SK-N-SH treated with all-trans-retinoic acid at 6 μM for 48 hours (cell line): ENCODE results near the gene METRNL.

Experiments
- ATAC-seq: fragments of 200-7000 bp; cut with Tn5 transposase; 3 replicates; pipeline ENCODE4 v1.9.1; 2020; ENCODE audit warnings: mild to moderate bottlenecking, moderate library complexity
- BACH2 ChIP-seq: fragments of 250-450 bp; sonication (Bioruptor Pico); IDR thresholded peaks from 2 replicates; pipeline ENCODE4 v1.9.0; 2021; ENCODE audit warnings: mild to moderate bottlenecking, borderline replicate concordance
- ESRRG ChIP-seq: fragments of 250-450 bp; sonication (Bioruptor Pico); IDR thresholded peaks from 2 replicates; pipeline ENCODE4 v1.6.1; 2021; ENCODE audit warnings: mild to moderate bottlenecking
- GLIS3 ChIP-seq: fragments of 250-450 bp; sonication (Bioruptor Pico); IDR thresholded peaks from 2 replicates; pipeline ENCODE4 v1.5.0; 2020; ENCODE audit warnings: mild to moderate bottlenecking, moderate library complexity
- ISL1 ChIP-seq: fragments of 250-450 bp; sonication (Bioruptor Pico); IDR thresholded peaks from 2 replicates; pipeline ENCODE4 v2.1.2; 2022; ENCODE audit warnings: mild to moderate bottlenecking, moderate library complexity
- OSR1 ChIP-seq: fragments of 250-450 bp; sonication (Bioruptor Pico); IDR thresholded peaks from 2 replicates; pipeline ENCODE4 v1.8.0; 2022; ENCODE audit warnings: moderate library complexity, mild to moderate bottlenecking, inconsistent platforms
- PPARA ChIP-seq: fragments of 250-450 bp; sonication (Bioruptor Pico); IDR thresholded peaks from 2 replicates; pipeline ENCODE4 v1.5.0; 2020; ENCODE audit warnings: mild to moderate bottlenecking, borderline replicate concordance
- RARB ChIP-seq: fragments of 250-450 bp; sonication (Bioruptor Pico); IDR thresholded peaks from 2 replicates; pipeline ENCODE4 v1.8.0; 2021; ENCODE audit warnings: mild to moderate bottlenecking, moderate library complexity
- SNAI2 ChIP-seq: fragments of 250-450 bp; sonication (Bioruptor Pico); IDR thresholded peaks from 2 replicates; pipeline ENCODE4 v1.5.0; 2020; ENCODE audit warnings: mild to moderate bottlenecking, moderate library complexity
- TCF4 ChIP-seq: fragments of 250-450 bp; sonication (Bioruptor Pico); IDR thresholded peaks from 2 replicates; pipeline ENCODE4 v1.8.0; 2021; ENCODE audit warnings: mild to moderate bottlenecking, moderate library complexity, borderline replicate concordance
- TOX ChIP-seq: fragments of 250-450 bp; sonication (Bioruptor Pico); IDR thresholded peaks from 2 replicates; pipeline ENCODE4 v1.8.0; 2021; ENCODE audit warnings: mild to moderate bottlenecking, moderate library complexity, borderline replicate concordance
- ZFP3 ChIP-seq: fragments of 250-450 bp; sonication (Bioruptor Pico); IDR thresholded peaks from 2 replicates; pipeline ENCODE4 v1.5.0; 2020; ENCODE audit warnings: mild to moderate bottlenecking, moderate library complexity
- ZFP30 ChIP-seq: fragments of 450-650 bp; formaldehyde crosslinking; IDR thresholded peaks from 2 replicates; pipeline ENCODE4 v1.5.0; 2022; ENCODE audit warnings: mild to moderate bottlenecking, moderate library complexity
- ZNF565 ChIP-seq: fragments of 450-650 bp; formaldehyde crosslinking; conservative IDR thresholded peaks from 2 replicates; pipeline ENCODE4 v1.5.0; 2020; ENCODE audit warnings: low read depth, mild to moderate bottlenecking, moderate library complexity
- ZNF70 ChIP-seq: fragments of 450-650 bp; formaldehyde crosslinking; IDR thresholded peaks from 2 replicates; pipeline ENCODE4 v1.5.0; 2020; ENCODE audit warnings: mild to moderate bottlenecking, moderate library complexity
- TF ChIP-seq, protein P1 (sequence below): fragments of 250-450 bp; sonication (Bioruptor Pico); IDR thresholded peaks from 2 replicates; pipeline ENCODE4 v1.5.1; 2021; ENCODE audit warnings: mild to moderate bottlenecking, moderate library complexity
- TF ChIP-seq, protein P2 (sequence below): fragments of 250-450 bp; sonication (Bioruptor Pico); IDR thresholded peaks from 2 replicates; pipeline ENCODE4 v1.8.0; 2021; ENCODE audit warnings: low read depth, mild to moderate bottlenecking, moderate library complexity, borderline replicate concordance
- TF ChIP-seq, protein P3 (sequence below): fragments of 250-450 bp; sonication (Bioruptor Pico); IDR thresholded peaks from 2 replicates; pipeline ENCODE4 v1.5.0; 2020; ENCODE audit warnings: mild to moderate bottlenecking, moderate library complexity
- TF ChIP-seq, protein P4 (sequence below): fragments of 250-450 bp; sonication (Bioruptor Pico); IDR thresholded peaks from 2 replicates; pipeline ENCODE4 v1.5.1; 2020; ENCODE audit warnings: low read depth, mild to moderate bottlenecking, moderate library complexity

The METRNL gene

DNA sequence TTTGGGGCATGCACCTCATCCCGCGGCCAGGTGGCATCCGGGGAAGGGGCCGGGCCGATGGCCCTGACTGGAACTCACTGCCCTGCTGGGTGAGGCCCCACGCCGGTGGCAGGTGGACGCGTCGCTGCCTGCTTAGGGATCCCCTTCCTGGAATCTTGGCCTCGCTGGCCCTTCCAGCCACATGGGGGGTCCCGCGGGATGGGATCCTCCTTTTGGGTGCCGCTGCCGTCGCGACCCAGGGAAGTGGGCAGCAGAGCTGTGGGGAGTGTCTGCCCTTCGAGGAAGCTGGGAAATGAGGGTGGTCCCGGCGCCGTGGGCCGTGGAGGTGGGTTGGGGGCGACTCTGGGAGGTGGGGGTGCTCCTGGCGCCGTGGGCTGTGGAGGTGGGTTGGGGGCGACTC lies 12.8 kb downstream of the METRNL start (continued):
- TF ChIP-seq, protein P1, sequence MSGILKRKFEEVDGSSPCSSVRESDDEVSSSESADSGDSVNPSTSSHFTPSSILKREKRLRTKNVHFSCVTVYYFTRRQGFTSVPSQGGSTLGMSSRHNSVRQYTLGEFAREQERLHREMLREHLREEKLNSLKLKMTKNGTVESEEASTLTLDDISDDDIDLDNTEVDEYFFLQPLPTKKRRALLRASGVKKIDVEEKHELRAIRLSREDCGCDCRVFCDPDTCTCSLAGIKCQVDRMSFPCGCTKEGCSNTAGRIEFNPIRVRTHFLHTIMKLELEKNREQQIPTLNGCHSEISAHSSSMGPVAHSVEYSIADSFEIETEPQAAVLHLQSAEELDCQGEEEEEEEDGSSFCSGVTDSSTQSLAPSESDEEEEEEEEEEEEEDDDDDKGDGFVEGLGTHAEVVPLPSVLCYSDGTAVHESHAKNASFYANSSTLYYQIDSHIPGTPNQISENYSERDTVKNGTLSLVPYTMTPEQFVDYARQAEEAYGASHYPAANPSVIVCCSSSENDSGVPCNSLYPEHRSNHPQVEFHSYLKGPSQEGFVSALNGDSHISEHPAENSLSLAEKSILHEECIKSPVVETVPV (CRISPR knock-in tag), result no peak
- TF ChIP-seq BACH2 (CRISPR knock-in tag) (no peak), GLIS3 (CRISPR knock-in tag) (no peak), ZFP3 (no peak)
- TF ChIP-seq, all 23 proteins: peak for 0

DNA sequence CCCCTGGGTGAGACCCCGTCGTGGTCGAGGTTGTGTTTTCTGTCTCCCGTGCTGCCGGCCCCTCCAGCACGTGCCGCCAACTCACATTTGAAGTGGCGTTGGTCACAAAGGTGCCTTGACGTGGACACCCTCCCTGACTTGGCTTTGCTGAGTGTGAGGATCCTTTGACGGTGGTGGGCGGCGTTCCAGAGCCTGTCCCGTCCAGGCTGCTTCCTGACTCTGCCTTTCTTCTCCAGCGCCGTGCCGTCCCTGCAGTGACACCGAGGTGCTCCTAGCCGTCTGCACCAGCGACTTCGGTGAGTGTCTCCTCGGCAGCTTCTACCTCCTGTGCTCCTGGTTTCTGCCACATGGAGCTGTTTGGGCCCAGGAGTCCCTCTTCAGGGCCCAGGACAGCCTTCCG lies 13.5 kb downstream of the METRNL start:
- no peak for ATAC-seq

DNA sequence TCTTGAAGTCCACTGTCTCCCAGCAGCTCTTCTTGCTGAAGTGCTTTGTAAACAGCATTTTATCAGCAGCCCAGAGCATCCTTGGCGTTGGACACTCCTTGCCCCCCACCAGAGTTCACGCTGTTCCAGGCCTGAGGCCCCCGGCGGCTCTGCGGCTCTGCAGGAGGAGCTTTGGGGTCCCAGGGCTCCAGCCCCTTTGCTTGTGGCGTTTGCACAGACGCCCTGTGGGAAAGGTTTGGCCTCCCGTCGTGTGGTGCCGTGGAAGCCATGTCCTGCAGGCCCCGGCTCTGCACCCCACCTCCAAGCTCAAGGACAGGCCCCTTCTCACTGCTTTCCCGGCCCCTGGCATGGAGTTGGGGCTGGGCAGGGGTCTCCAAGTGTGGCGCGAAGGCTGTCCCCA lies 14.1 kb downstream of the METRNL start:
- no peak for ATAC-seq

More for the DNA sequence above, 13.5 kb downstream of the METRNL start:
- no peak for TF ChIP-seq RARB (CRISPR knock-in tag)
- TF ChIP-seq GLIS3 (CRISPR knock-in tag), result no peak
- TF ChIP-seq, protein P2, sequence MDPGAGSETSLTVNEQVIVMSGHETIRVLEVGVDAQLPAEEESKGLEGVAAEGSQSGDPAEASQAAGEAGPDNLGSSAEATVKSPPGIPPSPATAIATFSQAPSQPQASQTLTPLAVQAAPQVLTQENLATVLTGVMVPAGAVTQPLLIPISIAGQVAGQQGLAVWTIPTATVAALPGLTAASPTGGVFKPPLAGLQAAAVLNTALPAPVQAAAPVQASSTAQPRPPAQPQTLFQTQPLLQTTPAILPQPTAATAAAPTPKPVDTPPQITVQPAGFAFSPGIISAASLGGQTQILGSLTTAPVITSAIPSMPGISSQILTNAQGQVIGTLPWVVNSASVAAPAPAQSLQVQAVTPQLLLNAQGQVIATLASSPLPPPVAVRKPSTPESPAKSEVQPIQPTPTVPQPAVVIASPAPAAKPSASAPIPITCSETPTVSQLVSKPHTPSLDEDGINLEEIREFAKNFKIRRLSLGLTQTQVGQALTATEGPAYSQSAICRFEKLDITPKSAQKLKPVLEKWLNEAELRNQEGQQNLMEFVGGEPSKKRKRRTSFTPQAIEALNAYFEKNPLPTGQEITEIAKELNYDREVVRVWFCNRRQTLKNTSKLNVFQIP (CRISPR knock-in tag), result no peak
- no peak for TF ChIP-seq ISL1 (CRISPR knock-in tag)
- no peak for TF ChIP-seq TOX (CRISPR knock-in tag)

DNA sequence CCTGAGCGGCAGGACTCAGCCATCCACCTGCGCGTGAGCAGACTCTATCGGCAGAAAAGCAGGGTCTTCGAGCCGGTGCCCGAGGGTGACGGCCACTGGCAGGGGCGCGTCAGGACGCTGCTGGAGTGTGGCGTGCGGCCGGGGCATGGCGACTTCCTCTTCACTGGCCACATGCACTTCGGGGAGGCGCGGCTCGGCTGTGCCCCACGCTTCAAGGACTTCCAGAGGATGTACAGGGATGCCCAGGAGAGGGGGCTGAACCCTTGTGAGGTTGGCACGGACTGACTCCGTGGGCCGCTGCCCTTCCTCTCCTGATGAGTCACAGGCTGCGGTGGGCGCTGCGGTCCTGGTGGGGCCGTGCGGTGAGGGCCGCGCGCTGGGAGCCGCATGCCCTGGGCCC lies 14.9 kb downstream of the METRNL start:
- ATAC-seq, result no peak

More for the DNA sequence above, 14.1 kb downstream of the METRNL start:
- TF ChIP-seq GLIS3 (CRISPR knock-in tag), result no peak
- no peak for TF ChIP-seq ZNF565 (CRISPR knock-in tag)
- TF ChIP-seq ESRRG (CRISPR knock-in tag), result no peak
- TF ChIP-seq, protein P2 (CRISPR knock-in tag), result no peak
- TF ChIP-seq PPARA, result no peak
- TF ChIP-seq ZNF70 (CRISPR knock-in tag), result no peak
- TF ChIP-seq, protein P1 (CRISPR knock-in tag), result no peak
- TF ChIP-seq OSR1 (CRISPR knock-in tag), result no peak
- no peak for TF ChIP-seq TCF4 (CRISPR knock-in tag)
- TF ChIP-seq, all 23 proteins: peak for 0

More for the DNA sequence above, 14.9 kb downstream of the METRNL start:
- TF ChIP-seq OSR1 (CRISPR knock-in tag), result no peak
- TF ChIP-seq ZFP3, result no peak
- TF ChIP-seq, protein P3, sequence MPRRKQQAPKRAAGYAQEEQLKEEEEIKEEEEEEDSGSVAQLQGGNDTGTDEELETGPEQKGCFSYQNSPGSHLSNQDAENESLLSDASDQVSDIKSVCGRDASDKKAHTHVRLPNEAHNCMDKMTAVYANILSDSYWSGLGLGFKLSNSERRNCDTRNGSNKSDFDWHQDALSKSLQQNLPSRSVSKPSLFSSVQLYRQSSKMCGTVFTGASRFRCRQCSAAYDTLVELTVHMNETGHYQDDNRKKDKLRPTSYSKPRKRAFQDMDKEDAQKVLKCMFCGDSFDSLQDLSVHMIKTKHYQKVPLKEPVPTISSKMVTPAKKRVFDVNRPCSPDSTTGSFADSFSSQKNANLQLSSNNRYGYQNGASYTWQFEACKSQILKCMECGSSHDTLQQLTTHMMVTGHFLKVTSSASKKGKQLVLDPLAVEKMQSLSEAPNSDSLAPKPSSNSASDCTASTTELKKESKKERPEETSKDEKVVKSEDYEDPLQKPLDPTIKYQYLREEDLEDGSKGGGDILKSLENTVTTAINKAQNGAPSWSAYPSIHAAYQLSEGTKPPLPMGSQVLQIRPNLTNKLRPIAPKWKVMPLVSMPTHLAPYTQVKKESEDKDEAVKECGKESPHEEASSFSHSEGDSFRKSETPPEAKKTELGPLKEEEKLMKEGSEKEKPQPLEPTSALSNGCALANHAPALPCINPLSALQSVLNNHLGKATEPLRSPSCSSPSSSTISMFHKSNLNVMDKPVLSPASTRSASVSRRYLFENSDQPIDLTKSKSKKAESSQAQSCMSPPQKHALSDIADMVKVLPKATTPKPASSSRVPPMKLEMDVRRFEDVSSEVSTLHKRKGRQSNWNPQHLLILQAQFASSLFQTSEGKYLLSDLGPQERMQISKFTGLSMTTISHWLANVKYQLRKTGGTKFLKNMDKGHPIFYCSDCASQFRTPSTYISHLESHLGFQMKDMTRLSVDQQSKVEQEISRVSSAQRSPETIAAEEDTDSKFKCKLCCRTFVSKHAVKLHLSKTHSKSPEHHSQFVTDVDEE (CRISPR knock-in tag), result no peak
- no peak for TF ChIP-seq ZFP30
- no peak for TF ChIP-seq ISL1 (CRISPR knock-in tag)
- TF ChIP-seq, protein P4, sequence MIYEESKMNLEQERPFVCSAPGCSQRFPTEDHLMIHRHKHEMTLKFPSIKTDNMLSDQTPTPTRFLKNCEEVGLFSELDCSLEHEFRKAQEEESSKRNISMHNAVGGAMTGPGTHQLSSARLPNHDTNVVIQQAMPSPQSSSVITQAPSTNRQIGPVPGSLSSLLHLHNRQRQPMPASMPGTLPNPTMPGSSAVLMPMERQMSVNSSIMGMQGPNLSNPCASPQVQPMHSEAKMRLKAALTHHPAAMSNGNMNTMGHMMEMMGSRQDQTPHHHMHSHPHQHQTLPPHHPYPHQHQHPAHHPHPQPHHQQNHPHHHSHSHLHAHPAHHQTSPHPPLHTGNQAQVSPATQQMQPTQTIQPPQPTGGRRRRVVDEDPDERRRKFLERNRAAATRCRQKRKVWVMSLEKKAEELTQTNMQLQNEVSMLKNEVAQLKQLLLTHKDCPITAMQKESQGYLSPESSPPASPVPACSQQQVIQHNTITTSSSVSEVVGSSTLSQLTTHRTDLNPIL (CRISPR knock-in tag), result no peak
- no peak for TF ChIP-seq TCF4 (CRISPR knock-in tag)
- no peak for TF ChIP-seq TOX (CRISPR knock-in tag)
- no peak for TF ChIP-seq SNAI2 (CRISPR knock-in tag)
- no peak for TF ChIP-seq ESRRG (CRISPR knock-in tag)
